Eye (tissue), 1 donor: ENCODE data around the gene MPP3.
A peak's percentile ranks its signal among the peaks of the same experiment; 100 is the strongest.
"Not testable (repeated sequence)": the region's sequence is repeated elsewhere in the genome, so short reads cannot be mapped to it uniquely, and the experiment has no call there.

Source experiments
- DNase-seq: peaks from one replicate; pipeline ENCODE4 v3.0.0-alpha.2; 2015

The MPP3 gene

DNA sequence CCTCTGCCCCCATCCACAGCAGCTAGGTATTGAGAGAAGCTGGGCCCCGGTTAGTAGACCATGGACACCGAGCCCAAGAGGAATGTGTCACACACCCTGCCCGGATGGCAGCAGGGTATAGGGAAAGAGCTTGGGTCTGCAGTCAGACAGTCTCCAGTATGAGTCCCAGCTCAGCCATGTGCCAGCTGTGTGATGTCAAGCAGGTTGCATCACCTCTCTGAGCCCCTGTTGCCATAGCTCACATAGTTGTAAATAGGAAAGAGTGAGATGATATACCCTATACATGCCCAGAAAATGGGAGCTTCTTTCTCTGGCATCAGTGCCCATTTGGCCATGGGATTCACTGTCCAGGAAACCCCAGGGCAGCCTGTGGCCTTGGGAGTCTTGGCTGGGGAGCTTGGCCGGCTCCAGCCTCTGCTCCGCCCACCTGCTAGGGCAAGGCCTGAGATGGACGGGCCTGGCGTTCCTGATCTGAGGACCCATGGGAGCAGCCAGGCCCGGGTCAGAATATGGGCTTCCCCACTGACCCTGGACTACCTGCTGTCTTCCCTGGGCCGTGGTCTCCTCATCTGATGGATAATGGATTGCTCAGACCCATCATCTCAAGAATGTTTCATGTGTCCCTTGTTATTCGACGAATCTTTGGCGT, 27.3 kb upstream of the MPP3 start:
- DNase-seq, result no peak

DNA sequence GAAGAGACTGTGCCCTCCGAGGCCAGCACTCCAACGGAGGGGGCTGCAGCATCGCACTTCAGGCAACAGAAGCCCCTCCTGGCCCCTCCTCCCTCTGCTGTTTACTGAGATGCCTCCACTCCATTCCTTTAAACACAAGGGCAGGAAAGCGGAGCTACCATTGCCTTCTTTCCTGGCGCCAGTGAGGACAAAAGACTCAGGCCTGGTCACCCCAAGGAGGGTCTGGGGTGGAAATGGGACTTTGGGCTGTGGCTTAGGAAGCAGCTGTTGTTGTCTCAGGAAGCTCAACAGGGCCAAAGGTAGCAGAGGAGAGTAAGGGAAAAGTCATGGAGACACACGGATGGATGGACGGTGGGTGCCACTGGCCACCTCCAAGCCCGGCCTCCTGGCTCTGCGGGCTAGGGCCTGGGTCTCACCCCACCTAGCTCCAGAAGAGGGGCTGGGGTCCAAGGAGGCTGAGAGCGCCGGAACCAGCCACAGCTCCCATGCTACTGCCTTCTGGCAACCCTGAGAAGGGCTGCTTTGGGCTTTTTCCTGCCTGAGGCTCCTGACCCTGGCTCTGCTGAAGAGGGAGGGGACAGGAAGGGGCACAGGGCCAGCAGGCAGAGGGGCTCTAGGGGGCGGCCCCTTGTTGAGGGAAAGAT, 25.1 kb upstream of the MPP3 start:
- no peak for DNase-seq

DNA sequence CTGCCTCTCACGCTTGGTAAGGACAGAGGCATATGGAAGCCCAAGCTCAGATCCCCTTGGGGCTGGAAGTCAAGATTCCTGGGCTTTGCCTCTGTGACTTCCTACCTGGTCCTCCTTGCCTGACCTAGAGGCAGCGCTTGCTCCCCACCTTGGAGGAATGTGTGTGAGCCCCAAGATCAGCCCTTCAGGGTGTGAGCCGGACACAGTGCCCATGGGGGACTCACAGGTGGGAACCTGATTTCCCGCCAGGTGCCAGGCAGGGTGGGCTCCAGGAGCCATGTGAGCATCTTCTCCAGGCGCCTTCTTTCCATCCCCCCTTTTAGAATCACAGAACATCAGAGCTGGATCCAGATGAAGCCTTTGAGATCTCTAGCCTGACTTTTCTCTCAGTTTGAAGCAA, 24.2 kb upstream of the MPP3 start:
- no peak for DNase-seq

DNA sequence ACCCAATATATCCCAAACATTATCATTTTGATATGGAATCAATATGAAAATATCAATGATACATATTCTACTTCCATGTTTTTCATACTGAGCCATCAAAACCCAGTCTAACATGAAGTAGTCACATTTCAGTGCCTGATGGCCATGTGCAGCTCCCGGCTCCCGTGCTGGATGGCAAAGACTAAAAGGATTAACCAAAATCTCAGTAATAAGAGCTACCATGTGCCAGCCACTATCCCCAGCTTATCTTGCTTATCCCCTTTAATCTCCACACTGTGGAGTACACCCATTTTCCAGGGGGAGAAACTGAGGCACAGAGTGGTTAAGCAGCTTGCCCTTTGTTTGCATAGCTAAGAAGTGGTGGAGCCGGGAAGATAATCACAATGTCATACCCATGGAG, 23.2 kb upstream of the MPP3 start:
- DNase-seq, result no peak

DNA sequence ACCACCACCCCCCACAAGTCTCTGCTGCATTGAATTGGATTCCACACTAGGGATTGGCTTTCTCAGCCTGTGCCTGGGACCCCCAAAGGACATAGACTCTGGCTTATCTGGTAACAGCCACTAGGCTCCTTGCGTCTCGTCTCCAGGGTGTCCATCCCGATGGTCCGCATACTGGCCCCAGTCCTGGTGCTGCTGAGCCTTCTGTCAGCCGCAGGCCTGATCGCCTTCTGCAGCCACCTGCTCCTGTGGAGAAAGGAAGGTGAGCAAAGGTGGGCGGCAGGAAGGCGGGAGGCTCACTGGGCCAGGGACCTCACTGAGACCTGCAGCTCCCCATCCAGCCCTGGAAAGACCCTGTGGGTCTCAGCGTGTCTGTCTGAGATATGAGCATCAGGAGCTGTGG, 22.1 kb upstream of the MPP3 start:
- DNase-seq, result no peak

DNA sequence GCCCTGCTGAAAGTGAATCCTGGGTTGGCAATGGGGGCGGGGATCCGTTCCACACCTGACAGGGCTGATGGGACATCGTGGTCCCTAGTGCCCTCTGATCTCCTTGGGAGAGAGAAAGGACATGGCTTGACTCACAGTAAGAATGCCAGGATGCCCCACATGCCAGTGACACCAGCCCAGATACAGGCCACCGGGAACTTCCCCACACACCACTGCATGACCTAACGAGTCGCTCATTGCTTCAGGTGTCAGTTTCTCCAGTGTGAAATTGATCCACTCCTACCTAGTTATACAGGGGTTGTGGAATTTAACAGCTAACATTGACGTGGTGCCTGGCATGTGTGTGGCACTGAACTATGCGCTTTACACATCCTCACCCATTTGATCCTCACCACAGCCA, 21.6 kb upstream of the MPP3 start:
- no peak for DNase-seq

DNA sequence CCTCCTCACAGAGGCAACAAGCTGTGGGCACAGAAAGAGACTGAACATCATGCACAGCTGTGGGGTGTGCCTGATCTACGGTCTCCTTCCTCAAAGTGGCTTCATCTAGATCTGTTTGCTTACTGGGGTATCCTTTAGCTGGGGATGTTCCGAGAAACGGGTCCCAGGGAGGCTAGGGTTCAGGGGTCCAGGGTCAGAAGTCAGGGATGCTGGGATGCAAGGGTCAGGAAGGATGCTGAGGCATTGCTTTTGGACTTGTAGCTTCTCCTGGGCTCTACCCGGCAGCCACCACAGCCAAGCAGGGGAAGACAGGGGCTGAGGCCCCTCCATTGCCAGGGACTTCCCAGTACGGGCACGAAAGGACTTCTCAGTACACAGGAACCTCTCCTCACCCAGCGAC, 20.6 kb upstream of the MPP3 start:
- DNase-seq, result no peak

DNA sequence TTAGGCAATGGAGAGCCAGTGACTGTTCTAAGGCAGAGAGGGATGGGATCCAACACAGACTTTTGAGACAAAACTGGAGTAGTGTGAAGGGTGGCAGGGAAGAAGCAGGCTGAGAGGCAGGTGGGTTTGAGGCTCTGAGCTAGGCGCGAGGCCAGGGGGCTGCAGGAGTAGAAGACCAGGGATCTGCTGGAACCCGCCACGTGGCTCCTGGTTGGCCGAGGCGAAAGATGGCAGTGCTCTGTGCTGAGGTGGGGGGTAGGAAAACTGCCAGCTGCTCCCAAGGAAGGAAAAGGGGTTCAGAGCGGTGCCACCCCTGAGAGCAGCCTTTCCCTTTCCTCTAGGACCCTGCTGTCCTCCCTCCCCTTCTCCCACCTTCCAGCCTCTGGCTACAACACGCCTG, 19.6 kb upstream of the MPP3 start:
- DNase-seq, result no peak

DNA sequence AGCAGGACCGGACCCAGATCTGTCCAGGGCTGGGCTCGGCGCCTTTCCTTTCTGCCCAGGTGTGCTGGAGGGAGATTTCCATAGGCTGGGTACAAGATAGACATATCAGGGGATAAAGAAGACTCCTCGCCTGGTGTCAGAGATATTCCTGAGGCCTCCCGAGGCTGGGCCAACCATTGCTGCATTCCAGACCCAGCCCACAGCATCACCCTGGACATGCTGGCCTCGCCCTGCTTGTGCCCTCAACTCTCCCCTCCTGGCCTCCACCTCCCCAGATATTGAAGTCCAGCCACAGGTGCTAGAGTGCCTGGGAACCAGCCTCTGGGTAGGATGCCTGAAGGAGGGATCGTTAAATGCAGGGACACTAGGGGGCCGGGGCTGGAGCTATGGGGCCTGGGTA, 16.2 kb upstream of the MPP3 start:
- DNase-seq, result no peak

DNA sequence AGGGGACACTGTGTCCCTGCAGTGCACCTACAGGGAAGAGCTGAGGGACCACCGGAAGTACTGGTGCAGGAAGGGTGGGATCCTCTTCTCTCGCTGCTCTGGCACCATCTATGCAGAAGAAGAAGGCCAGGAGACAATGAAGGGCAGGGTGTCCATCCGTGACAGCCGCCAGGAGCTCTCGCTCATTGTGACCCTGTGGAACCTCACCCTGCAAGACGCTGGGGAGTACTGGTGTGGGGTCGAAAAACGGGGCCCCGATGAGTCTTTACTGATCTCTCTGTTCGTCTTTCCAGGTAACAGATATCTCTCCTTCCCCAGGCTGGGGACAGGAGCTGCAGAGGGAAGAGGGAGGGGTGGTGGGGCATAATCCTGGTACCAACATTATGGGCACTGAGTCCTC, 15.7 kb upstream of the MPP3 start:
- no peak for DNase-seq

DNA sequence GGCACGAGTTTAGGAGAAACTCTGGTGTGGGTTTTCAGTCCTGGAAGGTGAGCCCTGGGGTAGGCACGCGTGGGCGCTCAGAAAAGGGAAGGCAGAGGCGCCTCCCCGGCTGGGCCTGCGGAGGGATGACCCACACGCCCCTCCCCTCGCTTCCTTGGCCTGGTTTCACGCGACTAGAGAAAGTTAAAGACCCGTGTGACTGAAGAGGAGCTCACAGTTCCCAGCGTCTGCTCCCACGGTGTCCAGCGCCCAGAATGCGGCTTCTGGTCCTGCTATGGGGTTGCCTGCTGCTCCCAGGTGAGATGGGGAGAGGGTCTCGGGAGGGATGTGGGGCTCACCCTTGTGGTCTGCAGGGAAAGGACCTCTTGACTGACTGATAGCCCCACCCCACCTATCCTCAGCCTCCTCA, 14.0 kb upstream of the MPP3 start, which contains the start of gene CD300LG:
Gene CD300LG, plus strand, starts transcription at position 214 of the 409 bp plus-strand sequence. Its CDS starts 41 bp downstream, at position 255.
- peak; percentile 24 for DNase-seq

DNA sequence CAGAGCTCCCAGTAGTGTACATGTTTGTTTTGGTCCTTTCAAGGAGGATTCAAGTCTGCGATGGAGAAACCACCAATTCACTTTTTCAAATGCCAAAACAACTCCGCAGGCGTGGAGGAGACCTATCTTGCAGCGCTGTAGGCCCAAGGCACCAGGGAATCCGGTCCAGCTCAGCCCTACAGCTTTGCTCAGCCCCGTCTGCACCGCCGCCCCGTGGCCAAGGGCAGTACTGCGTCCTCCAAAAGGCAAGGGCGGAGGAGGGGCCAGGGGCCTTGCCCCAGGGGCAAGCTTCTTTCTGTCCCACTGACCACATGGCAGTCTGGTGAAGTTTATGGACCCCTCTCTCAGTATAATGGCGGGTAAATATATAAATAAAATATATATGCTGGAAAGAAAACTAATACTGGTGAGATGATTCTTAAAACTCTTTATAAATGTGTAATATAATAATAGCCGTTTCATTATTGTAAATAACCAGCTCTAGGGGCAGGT, 13.3 kb upstream of the MPP3 start:
- DNase-seq, result peak; percentile 85

DNA sequence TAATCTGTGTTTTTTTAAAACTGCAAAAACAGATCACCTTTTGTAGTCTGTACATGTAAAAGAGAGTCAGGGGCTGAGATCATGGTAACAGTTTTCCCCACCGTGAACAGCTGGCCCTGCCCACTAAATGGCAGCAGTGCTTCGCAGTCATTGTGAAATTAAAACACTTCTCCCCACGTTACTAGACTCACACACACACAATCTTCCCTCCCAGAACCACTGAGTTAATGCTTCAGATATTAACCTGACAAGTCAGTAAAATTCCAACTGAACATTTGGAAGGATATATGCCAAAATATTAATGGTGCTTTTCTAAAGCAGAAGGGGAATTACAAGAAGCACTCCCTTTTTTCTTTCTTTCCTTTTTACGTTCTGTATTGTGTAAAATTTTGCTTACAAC, 12.8 kb upstream of the MPP3 start:
- DNase-seq, result no peak

DNA sequence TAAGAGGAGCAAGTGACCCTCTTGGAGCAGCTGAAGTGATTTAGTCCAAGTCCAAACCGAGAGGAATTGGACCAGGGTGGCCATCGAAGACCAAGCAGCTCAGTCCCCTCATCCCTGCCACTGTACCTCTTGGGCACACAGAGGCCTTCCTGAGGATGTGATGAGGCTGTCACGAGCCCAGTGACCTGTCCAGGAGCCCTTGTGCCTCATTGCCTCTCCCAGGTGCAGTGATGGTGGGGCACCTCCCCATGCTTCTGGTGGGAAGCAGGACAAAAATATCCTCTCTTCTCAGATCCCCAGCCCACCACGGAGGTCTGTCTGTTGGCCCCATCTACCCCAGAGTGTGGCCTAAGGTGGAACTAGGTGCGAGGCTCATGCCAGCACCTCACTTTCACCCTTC, 11.3 kb upstream of the MPP3 start:
- DNase-seq, result no peak

DNA sequence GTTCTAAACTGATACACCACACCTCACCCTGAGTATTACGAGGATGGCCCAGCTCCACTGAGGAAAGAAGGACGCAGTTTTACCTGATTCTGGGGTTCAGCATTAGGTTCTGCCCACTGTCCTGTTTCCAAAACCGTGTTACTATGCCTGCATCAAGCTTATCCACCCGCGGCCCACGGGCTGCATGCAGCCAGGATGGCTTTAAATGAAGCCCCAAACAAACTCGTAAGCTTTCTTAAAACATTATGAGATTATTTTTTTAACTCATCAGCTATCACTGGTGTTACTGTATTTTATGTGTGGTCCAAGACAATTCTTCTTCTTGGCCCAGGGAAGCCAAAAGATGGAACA, 10.0 kb upstream of the MPP3 start:
- no peak for DNase-seq

DNA sequence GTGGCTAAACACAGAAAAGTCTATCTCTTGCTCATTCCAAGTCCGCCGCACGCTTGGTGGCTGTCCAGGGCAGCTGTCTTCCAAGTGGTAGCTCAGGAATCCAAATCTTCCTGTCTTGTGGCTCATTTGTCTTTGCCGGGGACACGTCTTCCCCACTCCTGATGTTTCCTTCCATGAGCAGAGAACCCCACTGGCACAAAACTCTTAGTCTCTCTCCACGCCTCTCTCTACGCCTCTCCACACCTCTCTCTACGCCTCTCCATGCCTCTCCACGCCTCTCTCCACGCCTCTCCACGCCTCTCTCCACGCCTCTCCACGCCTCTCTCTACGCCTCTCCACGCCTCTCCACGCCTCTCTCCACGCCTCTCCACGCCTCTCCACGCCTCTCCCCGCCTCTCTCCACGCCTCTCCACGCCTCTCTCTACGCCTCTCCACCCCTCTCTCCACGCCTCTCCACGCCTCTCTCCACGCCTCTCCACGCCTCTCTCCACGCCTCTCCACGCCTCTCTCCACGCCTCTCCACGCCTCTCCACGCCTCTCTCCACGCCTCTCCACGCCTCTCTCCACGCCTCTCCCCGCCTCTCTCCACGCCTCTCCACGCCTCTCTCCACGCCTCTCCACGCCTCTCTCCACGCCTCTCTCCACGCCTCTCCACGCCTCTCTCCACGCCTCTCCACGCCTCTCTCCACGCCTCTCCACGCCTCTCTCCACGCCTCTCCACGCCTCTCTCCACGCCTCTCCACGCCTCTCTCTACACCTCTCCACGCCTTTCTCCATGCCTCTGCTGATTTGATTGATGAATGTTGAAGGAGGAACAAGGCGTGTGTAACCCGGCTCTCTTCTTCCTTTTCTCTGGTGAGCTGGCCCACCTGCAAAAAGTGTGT, 9.4 kb upstream of the MPP3 start:
- not testable (repeated sequence) for DNase-seq

DNA sequence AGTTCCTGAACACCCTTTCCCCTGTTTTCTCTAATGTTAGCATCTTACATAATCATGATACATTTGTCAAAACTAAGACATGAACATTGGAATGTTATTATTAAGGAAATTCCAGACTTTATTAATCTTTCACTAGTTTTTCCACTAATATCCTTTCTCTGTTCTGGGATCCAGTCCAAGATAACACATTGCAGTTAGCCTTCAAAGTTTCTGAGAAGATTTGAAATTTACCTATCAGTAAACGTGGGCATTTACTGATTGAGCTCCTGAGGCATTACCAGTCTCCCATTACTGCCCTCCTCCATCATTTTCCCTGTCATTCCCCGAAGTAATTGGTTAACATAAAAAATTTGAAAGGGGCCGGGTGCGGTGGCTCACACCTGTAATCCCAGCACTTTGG, 8.3 kb upstream of the MPP3 start:
- no peak for DNase-seq

DNA sequence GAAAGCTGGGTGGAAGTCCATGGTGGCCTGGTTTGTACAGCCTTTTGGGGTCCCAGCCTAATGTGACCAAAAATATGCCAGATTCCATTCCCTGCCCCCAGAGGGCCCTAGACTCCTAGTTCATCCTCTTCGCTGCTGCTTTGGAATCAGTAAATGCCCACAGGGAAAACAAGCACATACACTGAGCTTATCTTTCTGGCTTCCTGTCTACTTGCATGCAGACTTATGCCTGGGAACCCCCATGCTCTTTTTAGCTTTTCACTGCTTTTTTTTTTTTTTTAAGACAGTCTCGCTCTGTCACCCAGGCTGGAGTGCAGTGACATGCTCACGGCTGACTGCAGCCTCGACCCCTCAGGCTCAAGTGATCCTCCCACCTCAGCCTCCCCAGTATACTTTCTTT, 7.9 kb upstream of the MPP3 start:
- peak; percentile 20 for DNase-seq

DNA sequence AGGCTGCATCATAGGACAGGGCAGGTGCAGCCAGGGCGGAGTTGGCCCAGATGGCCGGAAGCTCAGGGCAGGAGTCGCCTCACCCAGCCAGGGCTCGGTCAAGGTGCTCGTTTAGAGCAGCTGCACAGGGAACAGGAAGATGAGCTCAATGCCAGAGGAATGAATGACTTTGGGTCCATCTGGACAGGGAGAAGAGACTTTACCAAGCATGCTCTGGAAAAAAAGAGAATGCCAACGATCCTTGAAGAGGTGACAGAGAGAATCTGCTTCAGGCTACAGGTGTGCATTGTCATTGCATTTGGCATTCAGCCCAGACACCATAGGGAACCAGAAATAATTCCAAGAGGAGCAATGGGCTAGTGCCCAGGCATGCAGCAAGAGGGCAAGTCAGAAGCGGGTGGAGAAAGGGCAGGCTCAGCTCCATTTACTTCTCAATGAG, 6.7 kb upstream of the MPP3 start:
- no peak for DNase-seq

DNA sequence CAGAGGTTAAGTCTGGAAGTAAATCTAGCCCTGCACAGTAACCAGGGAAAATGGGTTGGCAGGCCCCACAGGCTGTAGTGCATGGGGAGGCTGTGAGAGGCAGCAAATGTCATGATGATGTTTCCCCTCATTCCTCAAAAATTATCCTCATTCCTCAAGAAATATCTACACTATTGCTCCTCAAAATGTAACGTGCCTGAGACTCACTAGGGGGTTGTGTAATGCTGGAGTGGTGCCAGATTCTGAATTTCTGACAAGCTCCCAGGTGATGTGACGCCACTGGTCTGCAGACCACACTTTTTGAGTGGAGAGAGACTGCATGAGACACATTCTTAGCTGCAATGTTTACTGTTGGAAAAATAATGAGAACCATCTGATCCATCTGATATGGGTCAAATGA, 1.2 kb upstream of the MPP3 start:
- peak; percentile 19 for DNase-seq

DNA sequence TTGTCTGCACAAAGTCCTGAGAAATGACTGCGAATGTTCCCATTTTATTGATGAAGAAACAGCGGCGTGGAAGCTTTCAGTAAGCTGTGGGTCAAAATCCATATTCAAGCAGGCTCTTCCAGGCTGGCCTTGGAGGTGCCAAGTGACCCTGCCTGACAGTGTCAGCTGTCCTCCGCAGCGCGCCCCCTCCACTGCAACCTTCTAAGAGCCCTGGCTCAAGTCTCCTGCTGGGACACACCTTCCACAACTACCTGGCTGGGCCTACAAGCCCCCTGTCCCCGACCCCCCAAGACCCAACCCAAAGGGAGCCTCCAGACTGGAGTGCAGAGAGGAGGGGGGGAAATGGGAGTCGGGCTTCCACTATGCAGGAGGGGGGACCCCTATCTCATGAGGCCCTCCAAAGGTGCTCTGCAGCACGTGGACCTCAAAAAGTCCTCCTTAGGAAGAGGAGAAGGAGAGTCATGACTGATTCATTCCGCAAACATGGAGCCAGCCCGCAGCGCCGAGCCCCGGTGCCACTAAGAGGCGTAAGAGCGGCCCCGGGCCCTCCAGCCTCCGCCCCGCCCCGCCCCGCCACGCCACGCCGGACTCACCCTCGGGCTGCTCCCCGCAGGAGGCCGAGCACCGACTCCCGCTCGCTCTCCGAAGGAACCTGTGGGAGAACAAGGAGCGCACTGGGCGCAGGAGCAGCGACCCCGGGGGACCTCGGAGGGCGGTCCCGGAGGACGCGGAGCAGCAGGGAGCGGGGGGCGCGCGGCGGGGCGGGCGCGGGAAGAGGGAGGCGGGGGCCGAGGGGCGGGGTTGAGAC, 574 bp downstream of the MPP3 start:
- peak; percentile 74 for DNase-seq

DNA sequence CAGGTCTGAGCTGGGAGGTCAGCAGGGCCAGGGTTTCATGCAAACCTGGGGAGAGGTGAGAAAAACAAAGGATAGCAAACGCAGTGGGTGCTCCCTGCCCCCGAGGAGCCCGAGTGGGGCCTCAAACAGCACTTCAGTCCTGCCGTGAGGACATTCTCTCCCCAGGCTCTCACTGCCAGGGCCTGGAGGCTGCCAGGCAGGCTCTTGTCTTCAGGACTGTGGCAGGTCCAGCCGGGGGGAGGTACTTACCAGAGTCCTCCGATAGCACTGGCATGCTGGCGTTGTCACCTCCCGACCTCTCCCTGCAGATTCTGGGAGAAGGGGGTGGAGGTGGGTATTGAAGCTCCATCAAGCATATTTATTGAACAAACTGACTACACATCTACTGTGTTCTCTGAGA, 1.3 kb downstream of the MPP3 start:
- no peak for DNase-seq
